Mononuclear cell (primary cell): ENCODE measurements around the gene CHST3. TPM values are rescaled to one million over a fixed set of nuclear protein-coding genes. Genes with fewer than 3 reads are reported as not detected.

Experiments
- H3K27me3 ChIP-seq: 2 replicates; pipeline ENCODE4 v1.6.0; 2011; ENCODE audit warnings: low read length, control low read depth; ENCODE audit not compliant: insufficient read depth
- H3K4me1 ChIP-seq: 2 replicates; pipeline ENCODE4 v1.5.1; 2011; ENCODE audit warnings: mild to moderate bottlenecking, low read length, control low read depth; ENCODE audit not compliant: insufficient read depth
- H3K4me3 ChIP-seq: 2 replicates; pipeline ENCODE4 v1.5.1; 2011; ENCODE audit warnings: mild to moderate bottlenecking, low read length, moderate library complexity
- H3K9me3 ChIP-seq: 2 replicates; pipeline ENCODE4 v1.5.1; 2011; ENCODE audit warnings: low read depth, mild to moderate bottlenecking, control low read depth, low read length
- total RNA-seq: library from RNA; depleted of rRNA; stranded (reverse); fragments of >200 nt; gene quantifications from one replicate; pipeline ENCODE4 v1.2.3, GENCODE V29; 2012

Gene CHST3
- total RNA-seq, 1 donor, result under 0.01 TPM

GRCh38 chr10:71939304-71939703 lies 24.9 kb upstream of the CHST3 start:
- no peak overlapping the region for H3K4me3 ChIP-seq
- H3K9me3 ChIP-seq, result peaks cover 1% of the 10 kb centered on the region
- H3K4me1 ChIP-seq, result peaks cover 4% of the 10 kb centered on the region
- H3K27me3 ChIP-seq, result no peaks in the 10 kb centered on the region

DNA sequence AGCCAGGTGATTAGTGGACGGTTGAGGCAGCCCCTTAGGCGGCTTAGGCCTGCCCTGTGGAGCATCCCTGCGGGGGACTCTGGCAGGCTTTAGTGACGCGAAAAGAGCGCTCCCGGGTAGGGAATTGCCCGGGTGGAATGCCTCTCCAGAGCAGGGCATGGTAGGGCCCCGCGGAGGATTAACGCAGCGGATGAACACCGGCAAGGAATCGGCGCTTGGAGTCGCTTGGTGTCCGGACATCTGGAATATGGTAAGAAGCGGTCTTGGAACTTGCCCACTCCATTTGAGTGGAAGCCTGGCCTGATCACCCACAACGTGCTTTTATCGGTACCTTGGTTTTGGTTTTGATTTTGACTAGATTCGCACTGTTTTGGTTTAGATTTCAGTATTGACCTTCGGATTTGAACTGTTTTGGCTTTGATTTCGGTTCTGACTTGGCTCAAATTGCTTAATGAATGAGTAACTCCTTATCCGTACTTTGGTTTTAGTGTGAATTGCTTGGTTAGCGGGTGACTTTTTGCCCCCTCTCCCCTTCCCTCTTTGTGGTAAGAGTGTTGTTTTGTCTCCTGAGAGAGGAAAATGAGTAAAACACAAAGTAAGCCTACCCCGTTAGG lies 24.2 kb upstream of the CHST3 start:
- peaks cover 8% of the 10 kb centered on the region for H3K9me3 ChIP-seq
- peaks cover 4% of the 10 kb centered on the region for H3K4me1 ChIP-seq
- no peak overlapping the region for H3K4me3 ChIP-seq
- no peaks in the 10 kb centered on the region for H3K27me3 ChIP-seq

GRCh38 chr10:71940752-71941151 lies 23.4 kb upstream of the CHST3 start:
- H3K4me3 ChIP-seq, result no peak overlapping the region
- H3K4me1 ChIP-seq, result peaks cover 4% of the 10 kb centered on the region
- H3K9me3 ChIP-seq, result peaks cover 10% of the 10 kb centered on the region
- no peaks in the 10 kb centered on the region for H3K27me3 ChIP-seq

DNA sequence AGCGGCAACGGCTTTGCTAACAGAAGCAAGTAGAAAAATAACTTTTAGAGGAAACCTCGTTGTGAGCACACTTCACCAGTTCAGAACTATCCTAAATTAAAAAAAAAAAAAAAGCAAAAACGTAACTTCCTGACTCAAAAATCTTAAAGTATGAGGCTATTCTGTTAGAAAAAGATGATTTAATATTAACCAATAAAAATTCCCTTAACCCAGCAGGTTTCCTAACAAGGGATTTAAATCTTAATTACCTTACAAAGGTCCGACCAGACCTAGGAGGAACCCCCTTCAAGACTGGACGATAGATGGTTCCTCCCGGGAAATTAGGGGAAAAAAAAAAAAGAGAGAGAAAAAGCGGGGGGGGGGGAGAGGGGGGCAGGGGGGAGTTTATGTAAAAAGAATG lies 22.9 kb upstream of the CHST3 start:
- no peak overlapping the region for H3K4me3 ChIP-seq
- H3K27me3 ChIP-seq, result no peaks in the 10 kb centered on the region
- peaks cover 4% of the 10 kb centered on the region for H3K4me1 ChIP-seq
- H3K9me3 ChIP-seq, result peaks cover 15% of the 10 kb centered on the region

- Histone ChIP-seq H3K27me3 (no peaks in the 10 kb centered on the region), H3K4me3 (no peak overlapping the region), H3K9me3 (peaks cover 36% of the 10 kb centered on the region), H3K4me1 (no peaks in the 10 kb centered on the region)
These were observed 18.2 kb upstream of the CHST3 start for GRCh38 chr10:71945819-71946474.

GRCh38 chr10:71946700-71947099 lies 17.5 kb upstream of the CHST3 start:
- no peaks in the 10 kb centered on the region for H3K27me3 ChIP-seq
- no peak overlapping the region for H3K4me3 ChIP-seq
- peaks cover 36% of the 10 kb centered on the region for H3K9me3 ChIP-seq
- H3K4me1 ChIP-seq, result no peaks in the 10 kb centered on the region

DNA sequence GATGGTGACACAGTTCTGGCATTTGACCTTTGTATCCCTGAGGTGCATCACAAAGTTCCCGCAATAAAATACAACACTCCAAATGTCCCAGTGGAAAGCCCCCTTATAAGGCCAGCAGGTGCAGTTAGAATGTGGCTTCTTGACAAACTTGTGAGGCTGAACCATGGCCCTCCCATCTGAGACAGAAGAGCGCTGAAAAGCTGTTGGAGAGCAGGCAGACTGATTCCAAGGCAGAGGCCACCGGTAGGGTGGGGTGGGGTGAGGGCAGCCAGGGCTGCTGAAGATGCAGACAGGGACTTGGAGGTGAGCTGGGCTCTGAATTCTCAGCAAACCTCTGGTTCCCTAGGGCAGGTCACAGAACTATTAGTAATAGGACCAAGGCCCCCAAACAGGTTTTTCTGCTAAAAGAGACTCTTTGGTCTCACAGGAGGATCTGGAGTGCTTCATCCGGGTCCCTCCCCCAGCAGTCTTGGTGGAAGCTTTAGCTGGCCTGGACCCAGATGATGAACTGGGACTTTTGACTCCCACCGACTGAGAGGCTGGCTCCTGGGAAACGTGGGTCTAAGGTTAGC lies 15.6 kb upstream of the CHST3 start:
- Histone ChIP-seq H3K4me1 (no peaks in the 10 kb centered on the region), H3K9me3 (peaks cover 36% of the 10 kb centered on the region)

DNA sequence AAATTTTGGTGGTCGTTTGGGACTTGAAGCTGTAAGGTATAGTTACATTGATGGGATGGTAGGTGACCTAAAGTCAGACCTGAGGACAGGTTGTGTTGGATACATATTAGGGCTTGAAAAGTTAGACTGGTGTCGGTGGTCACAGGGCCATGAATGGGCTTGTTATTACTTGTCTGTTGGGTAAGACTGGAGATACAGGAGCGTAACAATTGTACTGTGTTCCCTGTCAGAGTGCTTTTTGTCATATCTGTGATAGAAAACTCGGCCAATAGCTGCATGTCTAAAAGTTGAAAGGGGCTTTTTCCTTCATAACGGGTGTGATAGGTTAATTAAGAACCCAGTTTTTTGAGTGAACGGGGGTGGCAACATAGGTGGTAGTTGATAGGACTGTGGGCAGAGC lies 13.5 kb upstream of the CHST3 start:
- Histone ChIP-seq H3K4me3 (no peak overlapping the region), H3K9me3 (peaks cover 32% of the 10 kb centered on the region), H3K27me3 (no peaks in the 10 kb centered on the region), H3K4me1 (no peaks in the 10 kb centered on the region)

More for the DNA sequence above, 15.6 kb upstream of the CHST3 start:
- no peak overlapping the region for H3K4me3 ChIP-seq
- no peaks in the 10 kb centered on the region for H3K27me3 ChIP-seq

- peaks cover 13% of the 10 kb centered on the region for H3K9me3 ChIP-seq
- H3K4me1 ChIP-seq, result no peaks in the 10 kb centered on the region
- no peaks in the 10 kb centered on the region for H3K27me3 ChIP-seq
- no peak overlapping the region for H3K4me3 ChIP-seq
These were observed 11.4 kb upstream of the CHST3 start for GRCh38 chr10:71952745-71953144.

- H3K9me3 ChIP-seq, result peaks cover 6% of the 10 kb centered on the region
- H3K27me3 ChIP-seq, result peaks cover 17% of the 10 kb centered on the region
- H3K4me3 ChIP-seq, result no peak overlapping the region
- H3K4me1 ChIP-seq, result no peaks in the 10 kb centered on the region
These were observed 6.5 kb upstream of the CHST3 start for GRCh38 chr10:71957546-71958275.

DNA sequence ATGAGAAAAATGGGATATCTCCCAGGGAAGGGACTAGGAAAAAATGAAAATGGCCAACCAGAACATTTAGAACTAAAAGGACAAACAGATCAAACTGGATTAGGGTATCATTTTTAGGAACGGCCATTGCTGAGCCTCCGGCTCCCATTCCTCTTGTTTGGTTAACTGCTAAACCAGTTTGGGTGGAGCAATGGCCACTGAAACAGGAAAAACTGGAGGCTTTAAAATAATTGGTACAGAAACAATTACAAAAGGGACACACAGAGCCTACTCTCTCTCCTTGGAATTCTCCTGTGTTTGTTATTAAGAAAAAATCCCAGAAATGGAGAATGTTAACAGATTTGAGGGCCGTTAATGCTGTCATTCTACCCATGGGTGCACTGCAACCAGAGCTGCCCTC lies 4.7 kb upstream of the CHST3 start:
- Histone ChIP-seq H3K9me3 (peaks cover 6% of the 10 kb centered on the region), H3K27me3 (peaks cover 31% of the 10 kb centered on the region), H3K4me1 (peaks cover under 1% of the 10 kb centered on the region), H3K4me3 (no peak overlapping the region)

DNA sequence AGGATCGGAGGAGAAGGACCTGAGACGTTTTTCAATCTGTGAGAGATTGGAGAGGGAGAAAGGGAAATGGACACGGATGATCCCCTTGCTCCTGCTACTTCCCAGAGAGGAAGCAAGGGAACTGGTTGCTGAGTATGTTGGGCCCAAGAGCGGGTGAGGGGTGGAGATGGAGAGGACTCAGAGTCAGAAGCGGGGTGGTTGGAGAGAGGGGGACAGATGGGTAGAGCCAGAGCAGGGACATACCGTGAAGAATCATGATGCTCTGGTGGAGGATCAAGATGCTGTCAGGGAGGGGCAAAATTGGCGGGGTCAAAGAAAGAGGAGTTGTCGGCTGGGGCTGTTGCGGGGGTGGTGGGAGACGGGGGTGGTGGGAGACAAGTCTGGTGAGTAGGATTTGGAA lies 2.4 kb upstream of the CHST3 start:
- Histone ChIP-seq H3K4me3 (no peak overlapping the region), H3K27me3 (peaks cover 46% of the 10 kb centered on the region), H3K4me1 (peaks cover 6% of the 10 kb centered on the region), H3K9me3 (no peaks in the 10 kb centered on the region)

DNA sequence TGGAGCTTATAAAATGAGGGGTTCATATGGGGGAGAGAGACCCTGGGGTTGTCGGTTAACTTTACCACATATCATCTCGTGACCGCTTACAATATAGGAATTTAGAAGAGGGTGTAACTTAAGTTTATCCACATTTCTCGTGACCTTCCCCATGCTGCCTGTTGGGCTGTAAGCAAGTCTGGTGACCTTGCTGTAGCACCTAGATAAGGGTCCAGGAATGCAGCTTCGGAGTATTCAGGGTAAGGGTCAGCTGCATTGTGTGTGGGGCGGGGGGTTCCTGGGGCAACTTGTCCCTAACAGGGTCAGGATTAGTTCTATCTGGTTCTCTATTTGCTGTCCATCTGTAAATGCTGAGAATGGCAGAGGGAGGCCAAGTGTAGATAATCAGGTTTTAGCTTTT lies 1.3 kb upstream of the CHST3 start:
- Histone ChIP-seq H3K27me3 (peaks cover 46% of the 10 kb centered on the region), H3K4me3 (no peak overlapping the region), H3K4me1 (peaks cover 6% of the 10 kb centered on the region), H3K9me3 (no peaks in the 10 kb centered on the region)

DNA sequence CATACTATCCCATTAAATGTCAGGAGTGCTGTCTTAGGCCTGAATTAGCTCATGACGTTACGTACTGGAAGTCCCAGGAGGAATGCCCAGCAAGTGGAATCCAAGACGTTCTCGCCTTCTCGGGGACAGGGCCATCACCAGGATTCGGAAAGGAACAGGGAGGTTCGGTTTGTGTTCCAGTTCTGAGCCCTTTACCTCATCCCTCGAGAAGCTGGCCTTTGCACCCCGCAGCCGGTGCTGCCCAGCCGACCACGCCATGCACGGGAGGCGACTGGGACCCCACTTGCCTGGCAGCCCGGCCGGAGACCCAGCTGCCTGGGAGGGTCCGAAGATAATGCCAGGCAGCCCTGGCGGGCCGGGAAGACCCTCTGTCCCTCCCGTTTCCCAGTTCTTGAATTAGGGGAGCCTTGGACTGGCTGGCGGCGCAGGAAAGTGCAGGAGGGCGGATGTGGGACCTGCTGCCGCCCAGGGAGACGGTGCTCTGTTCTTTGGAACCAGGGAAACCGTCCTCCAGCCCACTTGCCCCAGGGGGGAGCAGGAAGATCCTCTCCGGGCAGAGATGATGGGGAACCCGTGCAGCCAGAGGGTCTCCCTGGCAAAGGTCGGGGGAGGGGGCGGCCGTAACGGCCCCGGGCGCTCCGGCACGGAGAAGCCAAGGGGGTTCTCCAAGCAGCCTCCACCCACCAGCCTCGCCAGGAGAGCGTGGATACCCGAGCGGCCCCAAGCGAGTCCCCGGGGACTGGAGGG lies 671 bp upstream of the CHST3 start:
- no peaks in the 10 kb centered on the region for H3K9me3 ChIP-seq
- H3K27me3 ChIP-seq, result peaks cover 46% of the 10 kb centered on the region
- peaks cover 6% of the 10 kb centered on the region for H3K4me1 ChIP-seq
- no peak overlapping the region for H3K4me3 ChIP-seq
